GM19099 (cell line): Measurements from ENCODE around the gene NUP93.

Experiments used
- POLR2A ChIP-seq: IDR thresholded peaks from 3 replicates; pipeline ENCODE4 v1.6.1; 2011; ENCODE audit warnings: low read depth; ENCODE audit not compliant: insufficient read length; ENCODE audit errors: extremely low read depth

The NUP93 gene

DNA sequence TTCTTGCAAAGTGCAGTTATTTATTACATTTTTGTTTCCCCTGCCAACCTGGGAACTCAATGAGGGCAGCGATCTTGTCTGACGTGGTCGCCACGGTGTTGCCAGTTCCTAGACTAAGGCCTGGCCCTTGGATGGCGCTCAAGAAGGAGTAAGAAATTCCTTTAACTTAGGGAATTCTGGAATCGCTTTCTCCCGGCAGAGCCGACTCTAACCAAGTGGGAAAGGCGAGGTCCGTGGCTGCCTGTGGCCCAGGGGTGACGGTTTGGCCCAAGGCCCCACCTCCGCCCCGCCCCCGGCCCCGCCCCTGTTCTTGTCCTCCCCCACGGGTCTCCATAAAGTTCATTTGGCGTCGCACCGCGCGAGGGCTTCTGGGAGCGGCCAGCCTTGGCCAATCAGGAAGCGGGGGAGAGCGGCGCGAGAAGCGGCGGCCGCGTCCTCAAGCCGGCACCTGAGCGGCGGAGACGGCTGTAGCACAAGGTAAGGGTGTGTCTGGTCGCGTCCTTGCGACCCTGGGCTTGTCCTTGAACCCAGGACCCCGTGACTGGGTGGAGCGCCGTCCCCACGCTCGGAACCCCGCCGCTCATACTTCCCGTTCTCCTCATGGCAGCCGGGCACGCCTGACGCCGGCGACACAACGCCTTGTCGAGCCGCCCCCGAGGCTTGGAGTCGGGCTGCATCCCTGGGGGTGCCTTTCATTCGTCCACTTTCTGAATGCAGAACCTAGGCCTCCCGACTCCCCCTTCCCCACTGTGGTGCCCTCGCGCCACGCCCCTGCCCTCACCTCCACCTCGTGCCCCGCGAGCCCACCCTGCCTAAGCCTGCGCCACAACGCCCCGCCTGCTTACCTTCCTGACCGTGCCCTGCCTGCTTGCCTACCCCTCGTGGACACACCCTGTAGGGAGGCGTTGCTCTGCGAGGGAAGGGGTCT, at the start of gene NUP93:
NUP93 (plus strand) TSS at position 395 of the 928 bp plus-strand sequence. CDS start 18,119 bp downstream, outside the sequence.
- TF ChIP-seq POLR2A = peak; percentile 89

DNA sequence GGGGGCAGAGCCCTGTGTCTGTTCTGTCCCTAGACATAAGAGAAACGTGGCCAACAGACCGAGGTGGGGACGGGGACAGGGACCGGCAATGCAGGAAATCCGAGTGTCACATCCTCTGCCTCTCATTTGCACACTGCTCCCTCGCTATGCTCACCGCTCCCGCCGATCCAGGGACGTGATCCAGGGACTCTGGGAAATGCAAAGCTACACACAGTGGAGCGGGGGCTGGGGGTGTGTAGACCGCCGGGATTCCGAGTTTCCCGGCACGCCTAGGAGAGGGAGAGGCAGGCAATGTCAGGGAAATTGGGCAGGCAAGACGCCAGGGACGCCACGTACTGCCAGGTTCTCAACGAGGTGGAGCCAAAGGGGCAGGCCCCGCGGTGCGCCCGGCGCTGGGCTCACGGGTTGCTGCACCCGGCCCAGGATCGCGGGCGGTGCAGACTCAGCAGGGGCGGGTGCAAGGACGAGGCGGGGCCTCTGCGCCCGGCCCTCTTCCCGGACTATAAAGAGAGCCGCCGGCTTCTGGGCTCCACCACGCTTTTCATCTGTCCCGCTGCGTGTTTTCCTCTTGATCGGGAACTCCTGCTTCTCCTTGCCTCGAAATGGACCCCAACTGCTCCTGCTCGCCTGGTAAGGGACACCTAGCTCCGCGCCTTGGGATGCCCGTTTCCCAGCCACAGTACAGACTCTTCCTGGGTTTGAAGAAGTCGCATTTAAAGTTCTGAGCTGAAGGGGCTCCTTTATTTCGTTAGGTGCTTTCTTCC, 47.8 kb upstream of the NUP93 start, which contains the start of gene MT1X:
MT1X (plus strand) TSS at position 532 of the 764 bp plus-strand sequence; CDS start at position 603, 71 bp downstream.
- peak; percentile 96 for TF ChIP-seq POLR2A

DNA sequence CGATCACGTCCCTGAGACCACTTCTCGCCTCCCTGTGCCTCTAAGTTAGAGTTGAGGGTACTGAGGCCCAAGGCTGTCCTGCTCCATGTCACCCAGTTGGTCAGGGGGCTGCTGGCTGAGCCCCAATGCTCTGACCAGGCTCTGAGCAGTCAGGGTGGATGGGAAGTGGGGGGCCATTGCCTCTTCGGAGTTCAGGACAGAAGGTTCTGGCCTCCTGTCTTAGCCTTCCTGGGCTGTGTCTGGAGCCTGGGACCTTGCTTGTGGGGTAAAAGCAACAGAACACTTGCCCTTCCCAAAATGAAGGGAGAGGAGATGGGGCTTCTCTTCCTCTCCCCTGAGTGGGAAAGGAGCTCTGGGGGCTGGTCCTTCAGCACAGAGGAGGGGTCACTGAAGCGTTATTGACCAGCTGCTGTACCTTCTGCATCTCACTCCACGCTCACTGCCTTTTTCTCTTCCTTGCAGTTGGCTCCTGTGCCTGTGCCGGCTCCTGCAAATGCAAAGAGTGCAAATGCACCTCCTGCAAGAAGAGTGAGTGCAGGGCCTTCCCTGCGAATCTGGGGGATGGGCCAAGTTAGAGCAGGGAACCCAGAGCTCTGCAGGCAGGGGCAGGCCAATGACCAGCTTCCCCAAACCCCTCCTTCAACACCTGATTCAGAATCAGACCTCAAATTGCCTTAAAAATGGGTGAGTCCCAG, 47.1 kb upstream of the NUP93 start:
- TF ChIP-seq POLR2A = no peak

DNA sequence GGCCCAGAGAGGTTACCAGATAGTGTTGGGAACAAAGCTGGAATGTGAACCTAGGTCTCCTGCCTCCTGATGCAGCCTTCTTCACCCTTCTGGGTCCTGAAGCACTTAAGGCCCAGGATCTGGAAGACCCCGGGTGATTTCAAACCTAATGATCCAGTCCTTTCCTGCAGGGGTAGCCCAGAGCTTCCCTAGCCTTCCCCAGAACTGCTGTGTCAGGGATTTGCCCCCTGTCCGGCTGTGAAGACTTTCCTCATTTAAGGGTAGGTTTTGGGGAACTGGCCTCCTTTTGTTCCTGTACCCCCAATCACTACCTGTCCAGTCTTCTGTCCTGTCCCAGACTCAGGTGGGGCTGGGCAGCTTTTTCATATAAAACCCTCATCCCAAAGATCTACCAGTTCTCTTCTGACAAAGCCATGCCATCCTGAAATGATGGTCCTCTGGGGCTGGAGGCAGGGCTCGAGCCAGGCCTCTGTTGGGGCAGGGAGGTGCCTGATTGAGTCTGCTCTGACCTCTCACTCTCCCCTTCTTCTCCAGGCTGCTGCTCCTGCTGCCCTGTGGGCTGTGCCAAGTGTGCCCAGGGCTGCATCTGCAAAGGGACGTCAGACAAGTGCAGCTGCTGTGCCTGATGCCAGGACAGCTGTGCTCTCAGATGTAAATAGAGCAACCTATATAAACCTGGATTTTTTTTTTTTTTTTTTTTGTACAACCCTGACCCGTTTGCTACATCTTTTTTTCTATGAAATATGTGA, 46.3 kb upstream of the NUP93 start:
- no peak for TF ChIP-seq POLR2A

DNA sequence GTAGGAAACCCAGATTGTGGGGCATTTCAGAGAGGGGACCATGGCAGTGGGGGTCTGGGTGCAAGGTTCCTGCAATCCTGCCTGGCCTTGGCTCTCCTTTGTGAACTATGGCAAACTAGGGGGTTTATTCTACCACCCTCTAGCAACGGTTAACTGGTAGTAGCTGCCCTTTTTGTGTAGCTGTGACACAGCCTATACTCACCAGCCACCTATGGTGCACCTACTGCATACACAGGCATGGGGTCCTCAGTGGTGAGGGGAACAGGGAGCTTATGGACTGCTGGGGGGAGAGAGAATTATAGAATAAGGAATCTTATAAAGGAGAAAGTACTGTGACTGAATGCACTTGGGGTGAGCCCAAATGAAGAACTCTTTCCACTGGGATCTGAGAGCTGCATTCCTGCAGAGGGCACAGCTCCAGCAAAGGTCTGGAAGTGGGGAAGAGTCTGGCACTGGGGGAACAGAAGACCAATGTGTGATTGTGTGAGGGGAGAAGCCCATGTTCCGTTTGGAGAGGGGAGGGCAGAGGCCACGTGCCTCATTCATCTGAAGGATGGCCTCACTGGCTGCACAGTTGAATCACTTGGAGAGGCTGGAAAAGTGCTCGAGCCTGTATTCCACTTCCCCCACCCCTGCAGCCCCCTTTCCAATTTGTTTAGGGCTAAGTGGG, 45.5 kb upstream of the NUP93 start:
- no peak for TF ChIP-seq POLR2A

DNA sequence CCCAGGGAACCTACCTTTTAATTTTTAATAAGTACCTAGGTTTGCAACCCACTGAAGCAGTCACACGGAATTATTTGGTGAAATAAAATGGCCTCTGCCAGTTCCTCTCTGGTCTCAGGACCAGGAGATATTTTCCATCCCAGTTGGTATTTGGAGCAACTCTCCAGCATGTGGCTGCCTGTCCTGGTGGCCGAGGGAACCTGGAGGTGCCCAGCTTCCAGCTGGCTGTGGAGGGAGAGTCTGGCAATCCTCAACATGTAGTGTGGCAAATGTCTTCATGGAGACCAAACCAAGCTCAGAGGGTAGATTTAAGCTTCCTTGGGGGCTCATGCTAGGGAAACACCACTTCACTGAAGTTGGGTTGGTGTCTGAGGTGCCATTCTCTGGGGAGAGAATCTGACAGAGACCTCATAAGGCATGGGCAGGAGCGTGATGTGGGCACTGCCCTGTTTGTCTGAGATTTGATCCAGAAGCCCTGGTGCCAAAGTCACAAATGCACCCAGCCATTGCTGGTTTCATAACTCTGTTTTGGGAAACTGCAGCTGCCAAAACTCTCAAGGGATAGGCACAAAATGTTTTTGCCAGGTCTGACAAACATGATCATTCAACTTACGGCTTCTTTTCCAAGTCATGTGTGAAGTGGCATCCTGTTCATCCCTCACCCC, 44.9 kb upstream of the NUP93 start:
- TF ChIP-seq POLR2A = no peak

DNA sequence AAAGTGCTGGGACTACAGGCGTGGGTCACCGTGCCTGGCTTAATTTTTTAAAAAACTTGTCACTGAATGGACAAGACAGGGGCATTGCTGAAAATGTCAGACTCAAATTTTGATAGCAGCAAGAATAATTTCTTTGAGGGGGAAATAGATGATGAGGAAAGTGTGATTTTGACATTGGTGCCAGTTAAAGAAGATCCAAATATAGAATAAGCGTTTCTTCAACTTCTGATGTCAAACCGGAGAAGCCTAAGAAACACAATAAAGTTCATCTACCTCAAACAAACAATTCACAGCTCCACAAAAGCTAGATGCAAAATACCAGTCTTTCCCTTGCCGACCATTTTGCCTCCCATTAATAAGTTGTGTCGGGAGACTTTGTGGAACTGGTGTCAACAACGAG, 43.2 kb upstream of the NUP93 start:
- no peak for TF ChIP-seq POLR2A

DNA sequence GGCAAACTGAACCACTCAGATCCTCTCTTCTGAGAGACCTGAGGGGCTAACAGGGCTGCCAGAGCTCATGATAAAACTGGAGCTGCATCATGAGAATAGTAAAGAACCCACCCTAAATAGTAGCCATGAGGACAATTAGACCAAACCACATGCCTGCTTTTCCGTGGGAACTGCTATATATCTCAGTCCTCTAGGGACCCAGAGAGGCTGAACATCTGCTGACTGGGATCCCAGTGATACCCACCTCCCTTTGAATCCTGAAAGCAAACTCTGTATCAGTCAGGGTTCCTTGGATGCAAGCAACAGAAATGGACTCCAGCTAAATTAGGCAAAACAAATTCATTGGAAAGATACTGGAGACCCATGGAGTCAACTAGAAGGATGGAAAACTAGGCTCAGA, 41.2 kb upstream of the NUP93 start:
- no peak for TF ChIP-seq POLR2A

DNA sequence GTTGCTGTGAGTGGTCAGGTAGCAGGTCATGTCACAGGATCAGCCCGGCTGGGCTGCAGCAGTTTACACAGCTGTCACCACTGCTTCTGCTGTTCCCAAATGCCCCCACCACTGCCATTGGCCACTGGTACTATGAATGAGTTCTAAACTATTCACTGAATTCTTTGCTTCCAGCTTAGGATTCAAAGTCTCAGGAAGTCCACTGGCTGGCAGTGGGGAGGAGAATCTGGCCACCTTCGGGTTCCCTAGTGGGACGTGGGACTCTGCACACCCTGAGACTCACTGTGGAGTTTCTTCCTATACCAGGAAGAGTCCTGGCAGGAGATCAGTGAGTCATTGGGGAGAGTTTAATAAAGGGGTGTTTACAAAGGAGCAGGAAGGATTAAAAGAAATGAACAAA, 40.8 kb upstream of the NUP93 start:
- TF ChIP-seq POLR2A = no peak

DNA sequence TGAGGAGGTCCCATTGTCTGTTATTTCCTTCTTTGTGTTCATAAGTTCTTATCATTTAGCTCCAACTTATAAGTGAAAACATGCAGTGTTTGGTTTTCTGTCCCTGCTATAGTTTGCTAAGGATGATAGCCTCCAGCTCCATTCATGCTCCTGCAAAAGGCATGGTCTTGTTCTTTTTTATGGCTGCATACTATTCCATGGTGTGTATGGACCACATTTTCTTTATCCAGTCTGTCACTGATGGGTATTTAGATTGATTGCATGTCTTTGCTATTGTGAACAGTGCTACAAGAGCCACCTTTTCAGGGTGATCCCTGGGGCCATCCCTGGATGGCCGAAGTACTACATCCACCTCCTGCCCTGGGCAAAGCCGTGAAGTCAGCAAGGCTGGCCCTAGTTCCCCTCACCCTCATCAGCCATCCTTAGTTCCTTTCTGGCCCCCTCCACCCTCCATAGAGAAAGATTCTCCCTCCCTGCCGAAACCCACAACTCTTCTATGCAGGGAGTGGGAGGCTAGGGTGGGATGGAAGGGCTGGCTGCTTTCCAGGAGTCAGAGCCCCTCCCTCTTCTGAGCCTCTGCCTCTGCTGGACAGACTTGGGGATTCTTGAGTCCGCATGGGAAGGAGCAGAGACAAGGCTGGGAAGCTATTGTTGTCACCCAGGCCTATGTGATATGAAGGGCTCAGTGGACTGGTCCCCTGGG, 39.4 kb upstream of the NUP93 start:
- TF ChIP-seq POLR2A = no peak

DNA sequence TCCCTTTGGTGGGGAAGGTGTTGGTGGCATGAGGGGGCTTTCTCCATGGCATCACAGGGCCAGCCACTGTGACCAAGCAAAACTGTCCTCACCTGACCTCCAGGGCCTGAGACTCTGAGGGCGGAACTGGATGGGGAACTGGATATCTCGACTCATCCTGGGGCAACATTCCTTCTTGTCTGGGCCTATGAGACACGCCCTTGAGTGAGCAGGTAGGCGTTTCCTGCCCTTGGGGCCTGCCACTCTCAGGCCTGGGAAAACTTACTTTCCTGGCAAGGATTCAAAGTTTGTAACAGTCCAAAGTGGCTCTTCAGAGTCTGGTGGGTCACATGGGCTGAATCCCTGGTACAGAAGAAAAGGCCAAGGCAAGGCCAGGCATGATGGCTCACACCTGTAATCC, 38.0 kb upstream of the NUP93 start:
- no peak for TF ChIP-seq POLR2A

DNA sequence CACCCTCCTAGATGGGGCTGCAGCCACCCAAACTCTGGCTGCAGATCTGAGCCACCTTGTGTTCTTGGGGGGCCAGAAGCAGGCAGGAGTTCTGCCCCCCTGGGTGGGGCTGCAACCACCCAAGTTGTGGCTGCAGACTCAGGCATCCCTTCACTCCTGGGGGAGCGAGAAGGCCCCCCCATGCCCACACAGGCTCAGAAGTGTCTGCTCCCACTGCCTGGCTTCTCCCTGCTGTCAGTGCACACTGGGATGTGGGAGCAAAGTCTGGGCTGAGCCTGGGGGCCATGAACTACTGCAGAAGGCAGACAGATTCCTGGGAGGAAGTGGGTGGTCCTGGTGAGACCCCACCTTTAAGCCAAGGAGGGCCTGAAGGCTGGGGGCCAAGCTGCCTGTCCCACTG, 34.7 kb upstream of the NUP93 start:
- TF ChIP-seq POLR2A = no peak
